Endothelial cell (in vitro differentiated cells): ENCODE data around the gene POLD2. TPM values are rescaled to one million over a fixed set of nuclear protein-coding genes. Genes with fewer than 3 reads are reported as not detected.

Experiments used
- DNase-seq: peaks from one replicate; pipeline ENCODE4 v3.0.0; 2021; ENCODE audit warnings: low spot score
- H3K27ac Mint-ChIP-seq: one replicate; pipeline ENCODE4 v1.8.0; 2021; ENCODE audit warnings: mixed read lengths, inconsistent platforms; ENCODE audit not compliant: unreplicated experiment
- H3K27me3 Mint-ChIP-seq: one replicate; pipeline ENCODE4 v1.8.0; 2021; ENCODE audit warnings: mild to moderate bottlenecking, moderate library complexity, mixed read lengths, inconsistent platforms; ENCODE audit not compliant: unreplicated experiment
- H3K36me3 Mint-ChIP-seq: one replicate; pipeline ENCODE4 v1.8.0; 2021; ENCODE audit warnings: mild to moderate bottlenecking, low read depth, mixed read lengths, inconsistent platforms; ENCODE audit not compliant: unreplicated experiment
- H3K4me1 Mint-ChIP-seq: one replicate; pipeline ENCODE4 v1.8.0; 2021; ENCODE audit warnings: mild to moderate bottlenecking, mixed read lengths, inconsistent platforms; ENCODE audit not compliant: unreplicated experiment
- H3K4me3 Mint-ChIP-seq: one replicate; pipeline ENCODE4 v1.8.0; 2021; ENCODE audit warnings: mild to moderate bottlenecking, mixed read lengths, inconsistent platforms; ENCODE audit not compliant: unreplicated experiment
- H3K9me3 Mint-ChIP-seq: one replicate; pipeline ENCODE4 v1.8.0; 2021; ENCODE audit warnings: mixed read lengths, inconsistent platforms; ENCODE audit not compliant: unreplicated experiment
- CTCF ChIP-seq: fragments of 200-600 bp; sonication (generic); IDR thresholded peaks from one replicate; pipeline ENCODE4 v1.5.0; 2021; ENCODE audit warnings: antibody characterized with exemption; ENCODE audit not compliant: unreplicated experiment
- total RNA-seq: library from RNA; stranded (reverse); fragmentation: NEBNext Ultra II Directional; extraction: Animal tissue kit (Norgen Biotek cat#: 25700); gene quantifications from one replicate; pipeline ENCODE4 v1.2.1, GENCODE V29; 2021; ENCODE audit not compliant: unreplicated experiment

POLD2 gene
- total RNA-seq, 1 donor from 2014 or later, result 39.9 TPM

GRCh38 chr7:44155191-44156185 lies 32.1 kb upstream of the POLD2 start:
- TF ChIP-seq CTCF, result no peak
- no peak overlapping the region for H3K27ac Mint-ChIP-seq

GRCh38 chr7:44154703-44155102 lies 31.4 kb upstream of the POLD2 start:
- no peak overlapping the region for H3K4me3 Mint-ChIP-seq
- H3K27ac Mint-ChIP-seq, result no peak overlapping the region
- no peaks in the 10 kb centered on the region for H3K4me1 Mint-ChIP-seq
- H3K36me3 Mint-ChIP-seq, result no peaks in the 10 kb centered on the region
- DNase-seq, result no peak
- H3K27me3 Mint-ChIP-seq, result peaks cover 9% of the 10 kb centered on the region
- TF ChIP-seq CTCF, result no peak
- H3K9me3 Mint-ChIP-seq, result no peaks in the 10 kb centered on the region

More at GRCh38 chr7:44155191-44156185, 32.1 kb upstream of the POLD2 start:
- Mint-ChIP-seq H3K36me3 (no peaks in the 10 kb centered on the region), H3K4me1 (no peaks in the 10 kb centered on the region), H3K9me3 (no peaks in the 10 kb centered on the region), H3K4me3 (no peak overlapping the region), H3K27me3 (peaks cover 11% of the 10 kb centered on the region)
- DNase-seq, result no peak

- DNase-seq, result no peak
- Mint-ChIP-seq H3K9me3 (no peaks in the 10 kb centered on the region), H3K27ac (no peak overlapping the region), H3K4me1 (no peaks in the 10 kb centered on the region), H3K4me3 (no peak overlapping the region), H3K36me3 (no peaks in the 10 kb centered on the region), H3K27me3 (peaks cover 9% of the 10 kb centered on the region)
- TF ChIP-seq CTCF, result no peak
Observed at GRCh38 chr7:44153948-44154335, 30.6 kb upstream of the POLD2 start.

- DNase-seq, result no peak
- Mint-ChIP-seq H3K27ac (no peak overlapping the region), H3K9me3 (no peaks in the 10 kb centered on the region), H3K4me3 (no peak overlapping the region), H3K36me3 (no peaks in the 10 kb centered on the region), H3K27me3 (peaks cover 9% of the 10 kb centered on the region), H3K4me1 (no peaks in the 10 kb centered on the region)
- TF ChIP-seq CTCF, result no peak
Observed at GRCh38 chr7:44152971-44153947, 29.9 kb upstream of the POLD2 start.
